GM18508 (cell line): ENCODE measurements around the gene KYAT1.
"Not testable (repeated sequence)": the region's sequence is repeated elsewhere in the genome, so short reads cannot be mapped to it uniquely, and the experiment has no call there.

Experiments
- ATAC-seq: cut with Tn5 transposase; IDR thresholded peaks from one replicate; pipeline ENCODE4 v1.9.1; 2021; ENCODE audit warnings: moderate number of reproducible peaks; ENCODE audit not compliant: insufficient read depth, unreplicated experiment

Gene KYAT1

DNA sequence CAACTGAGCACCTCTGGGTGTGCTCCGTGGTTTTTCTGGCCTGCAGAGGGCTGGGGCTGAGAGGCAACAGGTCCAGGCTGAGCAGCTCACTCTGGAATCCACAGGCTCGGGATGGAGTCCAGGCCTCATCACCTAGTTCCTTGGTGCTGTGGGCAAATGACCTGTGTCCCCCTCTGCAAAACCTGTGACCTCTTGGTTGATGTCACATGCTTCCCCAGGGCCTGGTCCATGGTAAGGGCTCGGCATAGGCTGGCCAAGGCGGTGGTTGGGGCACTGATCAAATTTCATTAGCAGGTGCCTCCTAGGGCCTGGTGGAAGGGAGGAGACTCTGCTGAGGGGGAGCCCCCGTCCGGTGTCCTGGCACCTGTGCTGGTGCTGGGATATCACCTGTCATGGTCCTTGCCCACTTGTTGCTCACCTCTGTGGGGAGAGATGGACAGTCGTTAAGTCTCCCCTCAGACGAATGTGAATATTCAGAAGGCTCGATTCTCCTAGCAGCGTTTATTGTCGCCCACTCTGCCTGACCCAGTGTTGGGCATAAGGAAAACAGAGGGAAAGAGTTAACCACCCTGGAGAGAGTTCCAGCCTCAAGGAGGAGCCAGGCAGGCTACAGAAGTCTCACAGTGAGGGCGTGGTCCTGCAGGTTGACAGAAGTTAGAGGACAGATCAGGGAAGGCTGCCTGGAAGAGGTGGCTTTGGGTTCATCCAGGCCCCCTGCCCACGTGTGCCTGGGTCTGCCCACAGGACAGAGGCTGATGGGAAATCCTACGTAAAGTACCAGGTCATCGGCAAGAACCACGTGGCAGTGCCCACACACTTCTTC, 60.0 kb downstream of the KYAT1 start:
- ATAC-seq, result no peak

DNA sequence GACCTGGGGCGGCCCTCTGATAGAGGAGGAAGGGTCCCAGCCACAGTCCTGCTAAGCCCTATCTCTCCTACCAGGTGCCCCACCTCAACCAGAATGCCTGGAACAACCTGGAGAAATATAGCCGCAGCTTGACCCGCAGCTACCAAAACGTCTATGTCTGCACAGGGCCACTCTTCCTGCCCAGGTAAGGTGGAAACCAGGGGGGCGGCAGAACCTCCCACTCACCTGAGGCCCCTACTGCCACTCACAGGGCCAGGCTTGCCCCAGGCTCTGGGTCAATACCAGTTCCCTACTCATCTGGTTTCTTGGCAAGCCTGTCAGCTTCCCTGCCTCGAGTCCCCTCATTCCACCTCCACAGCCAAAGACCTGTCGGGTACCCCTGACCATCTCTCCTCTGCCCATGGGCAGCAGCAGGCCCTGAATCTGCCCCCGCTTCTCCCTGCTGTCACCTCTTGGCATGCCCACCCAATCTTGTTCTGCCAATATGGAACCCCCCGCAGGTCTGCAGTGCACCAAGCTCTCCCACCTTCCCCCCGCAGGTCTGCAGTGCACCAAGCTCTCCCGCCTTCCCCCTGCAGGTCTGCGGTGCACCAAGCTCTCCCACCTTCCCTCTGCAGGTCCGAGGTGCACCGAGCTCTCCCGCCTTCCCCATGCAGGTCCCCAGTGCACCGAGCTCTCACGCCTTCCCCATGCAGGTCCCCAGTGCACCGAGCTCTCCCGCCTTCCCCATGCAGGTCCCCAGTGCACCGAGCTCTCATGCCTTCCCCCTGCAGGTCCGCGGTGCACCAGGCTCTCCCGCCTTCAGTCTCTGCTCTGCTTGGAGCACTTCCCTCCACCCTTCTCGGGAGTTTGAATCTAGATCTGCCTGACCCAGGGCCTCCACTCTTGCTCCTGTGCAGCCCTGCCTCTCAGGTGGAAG, 60.8 kb downstream of the KYAT1 start:
- no peak for ATAC-seq

DNA sequence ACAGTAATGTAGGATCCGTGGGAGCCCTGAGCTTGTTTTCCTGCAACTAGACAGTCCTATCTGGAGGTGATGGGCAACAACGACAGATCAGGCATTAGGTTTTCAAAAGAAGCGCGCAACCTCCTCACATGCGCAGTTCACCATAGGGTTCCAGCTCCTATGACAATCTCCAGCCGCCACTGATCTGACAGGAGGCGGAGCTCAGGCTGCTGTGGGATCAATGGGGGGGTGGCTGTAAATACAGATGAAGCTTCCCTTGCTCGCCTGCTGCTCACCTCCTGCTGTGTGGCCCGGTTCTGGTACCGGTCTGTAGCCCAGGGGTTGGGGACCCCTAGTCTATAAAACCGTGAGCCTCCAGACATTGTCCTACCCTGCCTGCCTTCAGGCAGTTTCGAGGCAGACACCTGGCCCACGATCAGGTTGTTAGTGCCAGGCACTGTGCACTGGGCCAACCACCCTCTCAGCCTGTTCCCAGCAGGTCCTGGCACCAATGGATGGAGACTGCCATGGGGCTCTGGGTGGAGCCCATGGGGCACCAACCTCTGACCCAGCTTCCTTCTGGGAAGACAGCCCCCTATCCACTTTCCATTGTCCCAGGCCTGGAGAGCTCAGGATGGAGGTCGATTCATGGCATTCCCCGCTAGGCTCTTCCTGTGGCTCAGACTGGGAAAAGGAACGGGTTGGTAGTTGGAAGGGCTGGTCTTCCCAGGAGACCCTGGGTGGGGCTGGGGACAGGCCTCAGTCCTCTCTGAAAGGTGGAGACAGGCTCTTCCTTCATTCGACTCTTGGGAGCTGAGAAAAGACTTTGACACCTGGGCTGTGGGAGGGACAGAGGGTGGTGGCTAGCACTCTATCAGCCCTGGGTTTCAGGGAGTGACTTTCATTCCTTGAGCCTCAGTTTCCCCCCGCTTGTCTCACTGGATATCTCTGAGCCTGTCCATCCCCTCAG, 61.8 kb downstream of the KYAT1 start:
- ATAC-seq, result no peak

DNA sequence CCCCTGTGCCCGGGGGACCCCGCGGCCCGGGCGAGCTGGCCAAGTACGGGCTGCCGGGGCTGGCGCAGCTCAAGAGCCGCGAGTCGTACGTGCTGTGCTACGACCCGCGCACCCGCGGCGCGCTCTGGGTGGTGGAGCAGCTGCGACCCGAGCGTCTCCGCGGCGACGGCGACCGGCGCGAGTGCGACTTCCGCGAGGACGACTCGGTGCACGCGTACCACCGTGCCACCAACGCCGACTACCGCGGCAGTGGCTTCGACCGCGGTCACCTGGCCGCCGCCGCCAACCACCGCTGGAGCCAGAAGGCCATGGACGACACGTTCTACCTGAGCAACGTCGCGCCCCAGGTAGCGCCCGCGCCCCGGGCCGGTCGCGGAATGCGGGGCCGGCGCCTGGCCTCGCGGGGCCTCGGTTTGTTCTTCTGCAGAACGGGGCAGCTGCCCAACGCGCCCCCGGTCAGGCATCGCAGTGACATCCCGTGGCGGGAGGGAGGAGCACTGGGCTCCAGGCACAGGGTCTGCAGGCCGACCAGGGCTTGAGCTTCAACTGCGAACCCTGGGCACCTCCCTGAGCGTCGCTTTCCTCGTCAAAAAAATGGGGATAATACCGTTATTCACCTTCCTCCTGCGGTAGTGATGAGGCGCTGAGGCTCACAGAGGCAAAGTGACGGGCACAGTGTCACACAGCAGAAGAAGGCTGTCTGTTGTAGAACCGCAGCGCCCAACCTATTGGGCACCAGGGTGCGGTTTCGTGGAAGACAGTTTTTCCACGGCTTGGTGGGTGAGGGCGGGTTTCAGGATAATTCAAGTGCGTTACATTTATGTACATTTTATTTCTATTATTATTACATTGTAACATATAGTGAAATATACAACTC, 62.7 kb downstream of the KYAT1 start:
- ATAC-seq, result no peak

DNA sequence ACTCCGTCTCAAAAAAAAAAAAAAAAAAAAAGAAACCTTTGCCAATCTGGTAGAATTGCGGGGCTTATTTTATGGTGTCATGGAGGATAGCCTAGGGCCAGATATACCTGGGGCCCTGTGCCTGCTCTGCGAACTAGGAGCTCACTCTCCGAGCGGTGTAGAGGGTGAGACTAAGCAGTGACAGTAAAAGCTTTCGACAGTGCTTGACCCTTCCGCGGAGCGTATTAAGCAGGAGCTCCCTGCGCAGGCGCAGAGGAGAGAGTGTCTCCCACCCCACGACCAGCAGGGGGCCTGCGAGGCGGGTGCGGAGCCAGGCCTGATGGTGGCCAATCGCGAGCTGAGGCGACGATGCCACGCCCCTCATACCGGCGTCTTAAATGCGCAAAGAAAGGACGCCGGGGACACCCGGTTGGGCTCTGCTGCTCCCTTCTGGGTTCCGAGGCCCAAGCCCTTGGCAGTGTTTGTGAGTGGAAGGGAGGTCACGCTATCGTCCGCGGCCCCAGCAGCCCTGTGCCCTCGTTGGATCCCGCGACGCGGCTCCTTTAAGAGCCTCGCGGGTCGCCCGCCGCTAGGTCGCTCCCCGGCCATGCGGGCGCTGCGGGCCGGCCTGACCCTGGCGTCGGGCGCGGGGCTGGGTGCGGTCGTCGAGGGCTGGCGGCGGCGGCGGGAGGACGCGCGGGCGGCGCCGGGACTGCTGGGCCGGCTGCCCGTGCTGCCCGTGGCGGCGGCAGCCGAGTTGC, 63.5 kb downstream of the KYAT1 start, which contains the start of gene ENDOG:
TSS of gene ENDOG (plus strand) at position 402 of the 740 bp plus-strand sequence. CDS start at position 587, 185 bp downstream.
- peak; percentile 69 for ATAC-seq

DNA sequence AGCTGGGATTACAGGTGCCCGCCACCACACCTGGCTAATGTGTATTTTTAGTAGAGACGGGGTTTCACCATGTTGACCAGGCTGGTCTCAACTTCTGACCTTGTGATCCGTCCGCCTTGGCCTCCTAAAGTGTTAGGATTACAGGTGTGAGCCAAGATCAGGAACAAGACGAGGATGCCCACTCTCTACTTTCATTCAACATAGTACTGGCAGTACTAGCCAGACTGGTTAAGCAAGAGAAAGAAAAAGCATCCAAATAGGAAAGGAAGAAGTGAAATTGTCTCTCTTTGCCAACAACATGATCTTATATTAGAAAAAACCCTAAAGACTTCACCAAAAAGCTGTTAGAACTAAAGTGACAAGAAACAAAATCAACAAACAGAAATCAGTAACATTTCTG, 70.9 kb downstream of the KYAT1 start:
- ATAC-seq, result no peak

DNA sequence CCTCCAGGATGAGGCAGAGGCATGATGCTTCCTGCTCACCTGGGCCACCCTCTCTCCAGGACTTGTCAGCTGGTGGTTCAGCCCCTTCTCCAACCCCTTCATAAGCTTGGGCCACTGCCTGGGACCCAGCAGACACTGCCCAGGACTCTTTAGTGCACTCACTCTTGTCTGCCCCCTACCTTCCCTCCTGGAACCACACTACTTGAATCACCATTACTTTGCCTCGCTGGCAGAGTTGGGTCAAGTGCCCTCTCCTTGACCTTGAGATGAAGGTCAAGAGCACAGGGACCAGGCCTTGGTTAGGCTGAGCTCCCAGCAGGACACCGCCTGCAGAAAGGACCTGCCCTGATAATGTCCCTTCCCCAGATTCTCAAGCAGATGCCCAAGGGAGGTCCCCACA, 71.9 kb downstream of the KYAT1 start:
- no peak for ATAC-seq

DNA sequence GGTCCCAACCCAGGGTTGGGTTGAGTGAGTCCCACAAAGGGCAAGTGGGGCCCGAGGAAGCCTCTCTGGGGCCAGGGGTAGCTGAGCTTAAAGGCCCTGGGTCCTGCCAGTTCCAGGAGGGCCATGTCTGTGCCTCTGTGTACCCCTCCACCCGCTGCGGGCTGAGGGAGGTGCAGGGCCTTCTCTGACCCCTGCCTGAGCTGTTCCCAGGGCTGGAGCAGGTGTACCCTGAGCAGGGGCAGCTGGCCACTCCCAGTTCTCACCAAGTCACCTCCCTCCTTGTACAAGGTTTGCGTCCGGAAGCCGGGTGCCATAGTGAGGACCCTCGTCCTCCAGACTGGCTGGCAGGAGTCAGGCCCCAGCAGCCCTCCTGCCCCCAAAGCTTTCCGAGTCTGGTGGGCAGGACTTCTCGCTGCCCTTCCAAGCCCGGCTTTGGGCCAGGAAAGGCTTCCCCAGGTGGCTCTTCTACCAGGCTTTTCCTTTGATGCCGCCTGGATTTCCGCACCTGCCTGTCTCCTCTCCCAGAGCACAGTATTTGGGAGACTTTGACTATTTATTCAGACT, 72.6 kb downstream of the KYAT1 start:
- ATAC-seq, result no peak

DNA sequence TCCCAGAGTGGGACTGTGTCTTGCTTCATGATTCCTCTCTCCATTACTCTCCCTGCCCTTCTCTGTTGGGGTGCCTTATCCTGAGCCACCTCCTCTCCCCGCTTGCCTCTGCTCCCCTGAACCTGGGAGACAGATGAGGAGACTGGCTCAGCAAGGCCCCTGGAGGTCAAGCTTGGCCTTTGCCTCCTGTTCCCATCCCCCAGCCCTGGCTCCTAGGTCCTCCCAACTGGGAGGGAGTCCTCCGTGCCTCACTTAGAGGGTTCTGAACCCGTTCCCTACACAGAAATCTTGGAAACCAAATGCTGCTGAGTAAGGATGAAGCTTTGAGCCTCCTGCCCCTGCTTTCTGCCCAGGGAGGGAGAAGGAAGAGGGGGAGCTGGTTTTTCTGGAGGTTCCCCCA, 73.2 kb downstream of the KYAT1 start:
- ATAC-seq, result no peak

DNA sequence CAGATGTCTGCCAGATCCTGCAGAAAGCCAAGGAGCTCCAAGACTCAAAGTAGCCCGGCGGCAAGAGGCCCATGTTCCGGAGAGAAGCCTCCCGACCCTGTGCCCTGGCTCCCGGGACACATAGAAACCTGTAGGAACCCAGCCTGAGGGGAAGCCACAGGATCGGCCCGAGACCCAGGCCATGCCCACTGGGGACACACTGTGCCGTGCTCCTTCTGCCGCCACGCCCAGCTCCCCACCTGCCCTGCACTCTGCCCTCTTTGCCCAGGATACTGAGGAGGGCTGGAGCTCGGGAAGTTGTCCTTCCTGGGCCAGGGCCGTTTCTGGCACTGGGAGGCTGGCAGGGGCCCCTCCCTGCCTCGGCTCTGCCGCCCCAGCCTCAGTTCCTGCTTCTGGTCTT, 73.9 kb downstream of the KYAT1 start:
- no peak for ATAC-seq

DNA sequence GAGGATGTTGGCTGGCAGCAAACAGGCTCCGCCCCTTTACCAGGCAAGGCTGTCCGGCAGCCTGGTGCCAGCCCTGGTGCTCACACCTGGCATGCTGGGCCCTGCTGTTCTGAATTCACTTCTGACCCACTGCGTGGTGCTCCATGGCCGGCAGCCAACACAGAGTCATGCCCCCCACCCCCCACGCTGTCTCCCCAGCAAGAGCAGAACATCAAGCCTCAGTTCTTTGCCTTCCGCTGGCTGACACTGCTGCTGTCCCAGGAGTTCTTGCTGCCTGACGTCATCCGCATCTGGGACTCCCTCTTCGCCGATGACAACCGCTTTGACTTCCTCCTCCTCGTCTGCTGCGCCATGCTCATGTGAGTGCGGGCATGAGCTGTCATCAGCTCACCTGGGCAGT, 76.1 kb downstream of the KYAT1 start:
- no peak for ATAC-seq

DNA sequence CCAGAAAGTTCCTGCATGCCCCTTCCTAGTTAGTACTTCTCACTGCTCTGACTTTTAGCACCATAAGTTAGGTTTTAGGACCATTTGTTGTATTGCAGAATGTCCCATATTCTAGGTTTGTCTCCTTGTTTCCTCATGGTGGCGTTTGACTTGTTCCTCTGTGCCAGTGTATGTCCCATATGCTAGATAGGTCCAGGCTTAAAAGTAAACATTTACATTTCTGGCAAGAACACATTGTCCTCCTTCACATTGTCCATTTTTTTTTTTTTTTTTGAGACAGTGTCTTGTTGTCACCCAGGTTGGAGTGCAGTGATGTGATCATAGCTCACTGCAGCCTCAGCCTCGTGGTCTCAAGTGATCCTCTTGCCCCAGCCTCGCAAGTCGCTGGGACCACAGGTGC, 79.3 kb downstream of the KYAT1 start:
- no peak for ATAC-seq

DNA sequence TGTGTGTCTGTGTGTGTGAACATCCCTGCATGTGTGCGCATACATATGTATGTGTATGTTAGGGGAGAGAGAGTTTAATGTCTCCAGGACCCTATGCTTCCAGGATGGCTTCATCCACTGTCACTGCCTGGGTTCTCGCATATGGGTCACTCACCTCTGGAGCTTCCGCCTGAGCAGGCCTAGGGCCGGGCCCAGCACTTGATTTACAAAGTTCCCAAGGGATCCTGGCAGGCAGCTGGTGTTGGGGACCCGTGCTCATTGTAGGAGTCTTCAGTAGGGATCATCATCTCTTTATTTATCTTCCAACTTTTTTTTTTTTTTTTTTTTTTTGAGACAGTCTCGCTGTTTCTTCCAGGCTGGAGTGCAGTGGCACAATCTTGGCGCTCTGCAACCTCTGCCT, 81.7 kb downstream of the KYAT1 start:
- ATAC-seq, result no peak

DNA sequence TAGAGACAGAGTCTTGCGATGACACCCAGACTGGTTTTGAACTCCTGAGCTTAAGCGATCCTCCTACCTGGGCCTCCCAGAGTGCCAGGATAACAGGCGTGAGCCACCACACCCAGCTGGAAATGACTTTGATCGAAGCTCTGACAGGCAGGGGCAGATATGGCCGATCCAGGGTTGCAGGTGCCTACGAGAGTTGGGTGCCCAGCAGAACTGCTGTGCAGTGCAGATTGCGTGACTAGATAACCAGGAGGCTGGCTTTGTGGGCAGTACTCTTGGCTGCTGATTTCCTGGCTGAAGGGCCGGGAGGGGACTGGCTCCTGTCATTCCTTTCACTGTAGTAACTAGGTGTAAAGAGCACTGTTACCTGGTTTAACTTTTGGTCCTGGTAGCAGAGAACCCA, 82.9 kb downstream of the KYAT1 start:
- ATAC-seq, result no peak

DNA sequence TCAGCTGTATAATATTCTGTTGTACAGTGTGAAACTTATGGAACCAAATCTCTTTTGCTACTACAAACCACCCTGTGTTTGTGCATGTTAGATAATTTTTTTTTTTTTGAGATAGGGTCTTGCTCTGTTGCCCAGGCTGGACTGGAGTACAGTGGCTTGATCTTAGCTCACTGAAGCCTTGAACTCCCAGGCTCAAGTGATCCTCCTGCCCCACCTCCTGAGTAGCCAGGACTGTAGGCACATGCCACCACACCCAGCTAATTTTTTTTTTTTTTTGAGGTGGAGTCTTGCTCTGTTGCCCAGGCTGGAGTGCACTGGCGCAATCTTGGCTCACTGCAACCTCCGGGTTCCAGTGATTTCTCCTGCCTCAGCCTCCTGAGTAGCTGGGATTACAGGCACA, 86.8 kb downstream of the KYAT1 start:
- not testable (repeated sequence) for ATAC-seq

DNA sequence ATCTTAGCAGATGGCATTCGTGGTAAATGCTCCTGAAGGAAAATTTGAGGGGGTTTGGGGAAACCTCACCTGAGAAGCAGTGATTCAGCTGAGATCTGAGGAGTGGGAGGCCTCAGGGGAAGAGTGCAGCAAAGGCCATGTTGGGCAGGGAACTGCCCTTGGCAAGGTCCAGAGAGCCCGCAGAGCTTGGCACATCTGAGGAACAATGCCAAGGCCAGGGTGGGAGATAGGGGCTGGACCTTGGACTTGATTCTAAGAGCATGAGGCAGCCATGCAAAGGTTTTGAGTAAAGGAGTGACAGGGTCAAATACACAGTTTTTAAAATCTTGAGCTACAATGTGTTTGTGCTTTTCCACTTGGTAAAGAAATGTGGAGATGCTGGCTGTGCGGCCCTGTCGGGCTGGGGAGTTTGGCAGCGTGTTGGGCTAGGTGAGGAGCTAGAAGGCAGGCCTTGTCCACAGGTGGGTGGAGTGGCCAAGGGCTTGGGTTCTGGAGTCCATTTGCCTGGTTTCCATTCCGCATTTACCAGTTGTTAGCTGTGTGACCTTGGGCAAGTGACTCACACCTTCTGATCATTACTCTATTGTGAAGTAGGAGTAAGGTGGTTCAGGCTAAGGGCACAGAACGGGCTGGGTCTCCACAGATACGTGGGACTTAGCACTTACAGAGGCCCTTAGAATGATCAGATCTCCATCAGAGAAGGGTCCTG, 88.6 kb downstream of the KYAT1 start:
- ATAC-seq, result no peak

DNA sequence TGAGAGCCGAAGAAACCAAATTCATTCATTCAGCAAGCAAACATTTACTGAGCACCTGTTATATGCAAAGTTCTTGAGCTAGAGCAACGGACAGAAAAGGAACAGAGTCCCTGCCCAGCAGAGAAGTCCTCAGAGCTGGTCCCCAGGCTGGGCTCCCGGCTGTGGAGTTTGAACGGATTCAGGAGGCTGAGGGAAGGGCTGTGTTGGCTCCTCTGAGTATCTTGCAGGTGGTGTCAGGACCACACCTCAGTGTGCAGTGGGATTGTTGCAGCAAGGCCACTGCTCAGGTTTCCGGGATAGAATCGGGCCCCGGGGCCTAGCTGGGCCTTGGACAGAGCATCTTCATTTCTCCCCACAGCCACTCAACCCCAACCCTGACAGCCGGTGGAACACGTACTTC, 89.6 kb downstream of the KYAT1 start:
- no peak for ATAC-seq

DNA sequence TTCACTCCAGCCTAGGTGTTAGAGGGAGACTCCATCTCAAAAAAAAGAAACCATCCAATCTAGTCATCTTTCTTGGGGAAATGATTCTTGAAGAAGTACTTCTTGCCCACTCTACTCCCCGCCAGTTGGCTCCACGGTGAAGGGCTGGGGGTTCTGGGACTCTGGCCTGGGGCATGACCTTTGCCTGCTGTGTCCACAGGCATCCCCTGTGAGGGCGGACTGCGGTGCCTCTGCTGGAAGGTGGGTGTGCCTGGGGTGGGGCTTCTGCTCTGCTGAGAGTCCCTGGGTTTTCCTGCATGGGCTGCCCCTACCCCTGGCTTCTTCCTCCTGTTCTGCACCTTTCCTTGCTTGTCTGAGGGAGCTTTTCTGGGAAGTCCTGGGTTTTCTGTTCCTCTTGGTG, 91.2 kb downstream of the KYAT1 start:
- no peak for ATAC-seq
